OCI-LY1 (cell line): ENCODE measurements around the gene CCER1.
A peak's percentile ranks its signal among the peaks of the same experiment; 100 is the strongest.

Source experiments
- H2AFZ ChIP-seq: fragments of 200-600 bp; sonication (generic), shearing (Covaris generic); 2 replicates; pipeline ENCODE4 v1.6.0; 2014; ENCODE audit warnings: antibody characterized with exemption, mild to moderate bottlenecking, low read length
- H3F3A ChIP-seq: fragments of 200-600 bp; sonication (generic), shearing (Covaris generic); 2 replicates; pipeline ENCODE4 v1.6.0; 2014; ENCODE audit warnings: mild to moderate bottlenecking, antibody characterized with exemption, low read length, moderate library complexity; ENCODE audit not compliant: insufficient read depth
- H3K27ac ChIP-seq: fragments of 200-600 bp; sonication (generic); 2 replicates; pipeline ENCODE4 v1.5.1; 2014; ENCODE audit warnings: low read length, mixed run types, mild to moderate bottlenecking, low read depth; ENCODE audit not compliant: poor library complexity, severe bottlenecking
- H3K27me3 ChIP-seq: fragments of 200-600 bp; sonication (generic); 2 replicates; pipeline ENCODE4 v1.6.0; 2014; ENCODE audit warnings: antibody characterized with exemption, mild to moderate bottlenecking, low read length, moderate library complexity; ENCODE audit not compliant: insufficient read depth
- H3K36me3 ChIP-seq: fragments of 200-600 bp; sonication (generic); 2 replicates; pipeline ENCODE4 v1.6.1; 2014; ENCODE audit warnings: mild to moderate bottlenecking, antibody characterized with exemption, low read length, moderate library complexity, mixed read lengths; ENCODE audit not compliant: insufficient read depth
- H3K4me1 ChIP-seq: fragments of 200-600 bp; sonication (generic); 2 replicates; pipeline ENCODE4 v1.5.1; 2014; ENCODE audit warnings: mild to moderate bottlenecking, low read length, moderate library complexity; ENCODE audit not compliant: insufficient read depth, severe bottlenecking
- H3K4me2 ChIP-seq: fragments of 200-600 bp; sonication (generic), shearing (Covaris generic); 2 replicates; pipeline ENCODE4 v1.6.1; 2014; ENCODE audit warnings: low read length
- H3K4me3 ChIP-seq: fragments of 200-600 bp; sonication (generic); 2 replicates; pipeline ENCODE4 v1.5.1; 2014; ENCODE audit warnings: low read length, low read depth, mild to moderate bottlenecking, mixed read lengths; ENCODE audit not compliant: poor library complexity, severe bottlenecking
- H3K79me2 ChIP-seq: fragments of 200-600 bp; shearing (Covaris generic); 2 replicates; pipeline ENCODE4 v1.6.1; 2016; ENCODE audit warnings: mixed run types, low read length, mixed read lengths; ENCODE audit not compliant: insufficient read depth
- H3K9ac ChIP-seq: fragments of 200-600 bp; sonication (generic), shearing (Covaris generic); 2 replicates; pipeline ENCODE4 v1.6.1; 2014; ENCODE audit warnings: mild to moderate bottlenecking, low read length, mixed read lengths
- H3K9me2 ChIP-seq: fragments of 200-600 bp; sonication (generic), shearing (Covaris generic); 2 replicates; pipeline ENCODE4 v1.6.1; 2014; ENCODE audit warnings: low read depth, mild to moderate bottlenecking, low read length, mixed read lengths
- H3K9me3 ChIP-seq: fragments of 200-600 bp; shearing (Covaris generic); 2 replicates; pipeline ENCODE4 v1.6.1; 2014; ENCODE audit warnings: low read length, mixed read lengths
- H4K20me1 ChIP-seq: fragments of 200-600 bp; sonication (generic), shearing (Covaris generic); 2 replicates; pipeline ENCODE4 v1.6.0; 2016; ENCODE audit warnings: mild to moderate bottlenecking, low read length; ENCODE audit not compliant: insufficient read depth
- EZH2 ChIP-seq: fragments of 200-600 bp; sonication (generic), shearing (Covaris generic); IDR thresholded peaks from 2 replicates; pipeline ENCODE4 v1.8.0; 2017; ENCODE audit warnings: borderline replicate concordance, mixed run types, mild to moderate bottlenecking, antibody characterized with exemption, low read length, moderate library complexity, mixed read lengths
- TF ChIP-seq, protein P1 (sequence below): fragments of 200-600 bp; sonication (generic), shearing (Covaris generic); IDR thresholded peaks from 2 replicates; pipeline ENCODE4 v1.5.1; 2017; ENCODE audit warnings: mild to moderate bottlenecking, antibody characterized with exemption, low read length, moderate library complexity, mixed read lengths

The CCER1 gene

DNA sequence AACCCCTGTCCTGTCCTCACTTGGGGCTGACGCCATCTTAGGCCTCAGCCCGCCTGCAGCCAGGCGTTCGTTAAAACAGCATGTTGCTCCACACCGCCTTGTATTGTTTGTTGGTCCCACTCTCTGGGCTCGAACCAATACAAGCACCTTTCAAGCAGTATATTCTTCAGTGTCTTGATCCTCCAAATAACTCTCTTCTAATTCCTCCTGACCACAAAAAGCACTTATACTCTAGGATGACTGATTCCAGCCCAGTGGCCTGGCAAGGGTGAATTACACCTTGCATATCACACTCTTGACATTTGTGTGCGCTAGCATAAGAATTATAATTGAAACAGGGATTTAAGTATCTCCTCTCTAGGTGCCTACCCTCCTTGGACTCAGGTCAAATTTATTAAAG lies 7.1 kb downstream of the CCER1 start:
- Histone ChIP-seq H4K20me1 (no peaks in the 10 kb centered on the region), H3K4me1 (no peaks in the 10 kb centered on the region), H3K9ac (no peak overlapping the region), H3K27ac (no peak overlapping the region), H3K9me2 (no peaks in the 10 kb centered on the region), H3F3A (no peaks in the 10 kb centered on the region), H3K9me3 (no peaks in the 10 kb centered on the region), H2AFZ (no peak overlapping the region), H3K79me2 (no peaks in the 10 kb centered on the region), H3K27me3 (no peaks in the 10 kb centered on the region), H3K36me3 (no peaks in the 10 kb centered on the region), H3K4me3 (no peak overlapping the region), H3K4me2 (no peak overlapping the region)
- TF ChIP-seq, protein P1, sequence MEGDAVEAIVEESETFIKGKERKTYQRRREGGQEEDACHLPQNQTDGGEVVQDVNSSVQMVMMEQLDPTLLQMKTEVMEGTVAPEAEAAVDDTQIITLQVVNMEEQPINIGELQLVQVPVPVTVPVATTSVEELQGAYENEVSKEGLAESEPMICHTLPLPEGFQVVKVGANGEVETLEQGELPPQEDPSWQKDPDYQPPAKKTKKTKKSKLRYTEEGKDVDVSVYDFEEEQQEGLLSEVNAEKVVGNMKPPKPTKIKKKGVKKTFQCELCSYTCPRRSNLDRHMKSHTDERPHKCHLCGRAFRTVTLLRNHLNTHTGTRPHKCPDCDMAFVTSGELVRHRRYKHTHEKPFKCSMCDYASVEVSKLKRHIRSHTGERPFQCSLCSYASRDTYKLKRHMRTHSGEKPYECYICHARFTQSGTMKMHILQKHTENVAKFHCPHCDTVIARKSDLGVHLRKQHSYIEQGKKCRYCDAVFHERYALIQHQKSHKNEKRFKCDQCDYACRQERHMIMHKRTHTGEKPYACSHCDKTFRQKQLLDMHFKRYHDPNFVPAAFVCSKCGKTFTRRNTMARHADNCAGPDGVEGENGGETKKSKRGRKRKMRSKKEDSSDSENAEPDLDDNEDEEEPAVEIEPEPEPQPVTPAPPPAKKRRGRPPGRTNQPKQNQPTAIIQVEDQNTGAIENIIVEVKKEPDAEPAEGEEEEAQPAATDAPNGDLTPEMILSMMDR: no peak
- no peak for TF ChIP-seq EZH2

DNA sequence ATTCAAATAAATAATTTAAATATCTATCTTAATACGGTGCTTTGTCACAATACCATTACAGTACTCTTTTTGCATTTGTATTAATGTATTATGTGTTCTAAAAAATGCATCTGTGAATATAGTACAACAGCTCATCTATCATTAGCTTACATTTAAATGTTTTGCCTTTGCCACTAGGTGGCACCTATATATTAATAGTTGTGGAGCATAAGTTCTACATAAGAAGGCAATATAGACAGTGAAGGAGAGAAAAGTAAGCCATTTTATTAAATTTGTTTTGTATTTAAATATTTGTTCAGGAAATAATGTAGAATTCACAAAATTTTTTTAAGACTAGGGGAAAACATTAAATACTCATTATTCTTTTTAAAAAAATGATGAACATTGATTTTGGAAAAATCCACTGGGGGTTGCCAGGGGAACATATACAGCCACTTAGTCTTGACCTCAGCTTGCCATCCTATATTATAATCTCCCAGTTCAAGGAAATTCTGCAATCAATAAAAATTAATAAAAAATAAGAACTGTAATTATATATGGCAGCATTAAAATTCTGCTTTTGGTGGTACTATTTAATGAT lies 9.8 kb downstream of the CCER1 start:
- H3K9ac ChIP-seq: no peak overlapping the region
- H3K4me2 ChIP-seq: no peak overlapping the region
- H3K4me3 ChIP-seq: no peak overlapping the region
- H3K36me3 ChIP-seq: no peaks in the 10 kb centered on the region
- no peak overlapping the region for H3K27ac ChIP-seq
- no peaks in the 10 kb centered on the region for H3K9me2 ChIP-seq
- H3F3A ChIP-seq: no peaks in the 10 kb centered on the region
- no peaks in the 10 kb centered on the region for H3K79me2 ChIP-seq
- no peak overlapping the region for H2AFZ ChIP-seq
- H4K20me1 ChIP-seq: no peaks in the 10 kb centered on the region
- H3K9me3 ChIP-seq: no peaks in the 10 kb centered on the region
- no peaks in the 10 kb centered on the region for H3K4me1 ChIP-seq
- no peaks in the 10 kb centered on the region for H3K27me3 ChIP-seq
- no peak for TF ChIP-seq EZH2
- TF ChIP-seq, protein P1: peak; percentile 58

DNA sequence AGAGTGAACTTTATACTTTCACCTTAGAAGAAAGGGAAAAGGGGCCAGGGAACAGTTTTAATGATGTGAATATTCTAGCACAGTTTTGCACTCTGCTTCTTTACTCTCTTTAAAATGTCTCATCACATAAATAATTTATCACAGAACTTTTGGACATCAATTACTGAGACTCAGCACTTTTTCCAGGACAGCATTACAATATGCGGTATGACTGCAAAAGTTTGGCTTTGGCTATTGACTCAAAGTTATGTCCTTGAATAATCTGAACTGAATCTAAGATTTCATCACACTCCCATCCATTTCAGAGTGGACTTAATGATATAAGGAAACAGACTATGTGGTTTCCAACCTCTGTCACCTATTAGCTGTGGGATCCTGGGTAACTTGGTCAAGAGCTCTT lies 11.7 kb downstream of the CCER1 start:
- H3K9me3 ChIP-seq: no peaks in the 10 kb centered on the region
- no peak overlapping the region for H3K4me3 ChIP-seq
- H3K79me2 ChIP-seq: no peaks in the 10 kb centered on the region
- H3K27ac ChIP-seq: no peak overlapping the region
- no peaks in the 10 kb centered on the region for H3F3A ChIP-seq
- H3K27me3 ChIP-seq: no peaks in the 10 kb centered on the region
- H3K4me1 ChIP-seq: no peaks in the 10 kb centered on the region
- no peak overlapping the region for H3K4me2 ChIP-seq
- H2AFZ ChIP-seq: no peak overlapping the region
- H4K20me1 ChIP-seq: no peaks in the 10 kb centered on the region
- no peak overlapping the region for H3K9ac ChIP-seq
- TF ChIP-seq, protein P1: no peak
- no peak for TF ChIP-seq EZH2
- H3K9me2 ChIP-seq: no peaks in the 10 kb centered on the region
- no peaks in the 10 kb centered on the region for H3K36me3 ChIP-seq
